ENCODE data around the gene ATAD2B.
"Not testable (repeated sequence)": the region's sequence is repeated elsewhere in the genome, so short reads cannot be mapped to it uniquely, and the experiment has no call there.

ATAD2B gene

DNA sequence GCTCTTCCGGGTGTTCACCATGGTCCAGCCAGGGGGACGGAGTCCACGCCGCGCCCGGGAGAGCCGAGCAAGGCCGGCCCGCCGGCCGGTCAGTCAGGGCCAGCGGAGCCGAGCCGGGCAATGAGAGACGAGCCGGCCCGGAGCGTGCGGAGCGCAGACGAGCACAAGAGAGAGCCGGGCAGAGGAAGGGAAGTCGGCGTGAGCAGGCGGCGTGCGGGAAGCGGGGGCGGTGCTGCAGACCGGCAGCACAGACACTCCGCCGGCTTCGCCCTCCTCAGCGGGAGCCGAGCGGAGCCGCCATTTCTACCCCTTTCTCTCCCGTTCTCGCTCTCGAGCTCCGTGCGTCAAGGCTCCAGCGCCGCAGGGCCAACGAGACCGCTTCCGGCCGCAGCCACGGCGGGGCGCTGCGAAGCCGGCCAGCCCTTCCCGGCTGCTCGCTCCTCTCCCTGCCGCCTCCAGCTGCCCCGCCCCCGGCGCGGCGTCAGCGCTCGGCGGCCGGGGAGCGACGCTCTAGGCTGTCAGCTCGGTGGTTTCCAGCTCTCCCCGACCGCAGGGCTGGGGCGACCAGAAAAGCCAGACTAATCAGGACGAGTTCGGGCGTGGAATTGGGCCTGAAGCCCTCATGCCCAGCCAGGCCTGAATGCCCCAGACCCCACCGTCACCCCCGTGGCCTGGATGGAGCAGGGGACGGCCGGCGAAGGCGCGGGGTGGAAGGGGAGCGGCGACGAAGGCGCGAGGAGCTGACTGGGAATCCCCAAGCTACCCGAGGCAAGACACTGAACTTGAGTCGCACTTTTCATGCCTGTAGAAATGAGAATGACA is at the start of gene ATAD2B:
TSS of gene ATAD2B (minus strand) at position 374 of the 822 bp plus-strand sequence. CDS start at position 21, 353 bp downstream.
- peak; percentile 87 for DNase-seq

- DNase-seq = no peak
These were observed 40.9 kb upstream of the ATAD2B start for GRCh38 chr2:23967846-23968245.

GRCh38 chr2:23954325-23955014 is 27.5 kb upstream of the ATAD2B start:
- DNase-seq = no peak

GRCh38 chr2:23953625-23954024 is 26.7 kb upstream of the ATAD2B start:
- no peak for DNase-seq

DNA sequence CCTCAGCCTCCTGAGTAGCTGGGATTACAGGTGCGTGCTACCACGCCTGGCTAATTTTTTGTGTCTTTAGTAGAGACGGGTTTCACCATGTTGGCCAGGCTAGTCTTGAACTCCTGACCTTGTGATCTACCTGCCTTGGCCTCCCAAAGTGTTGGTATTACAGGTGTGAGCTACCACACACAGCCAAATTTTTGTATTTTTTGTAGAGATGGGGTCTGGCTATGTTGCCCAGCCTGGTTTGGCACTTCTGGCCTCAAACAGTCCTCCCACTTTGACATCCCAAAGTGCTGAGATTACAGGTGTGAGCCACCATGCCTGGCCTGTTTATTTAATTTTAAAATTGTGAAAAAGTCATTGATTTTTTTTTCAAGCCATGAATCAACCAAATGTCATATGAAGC is 25.6 kb upstream of the ATAD2B start:
- DNase-seq = not testable (repeated sequence)

DNA sequence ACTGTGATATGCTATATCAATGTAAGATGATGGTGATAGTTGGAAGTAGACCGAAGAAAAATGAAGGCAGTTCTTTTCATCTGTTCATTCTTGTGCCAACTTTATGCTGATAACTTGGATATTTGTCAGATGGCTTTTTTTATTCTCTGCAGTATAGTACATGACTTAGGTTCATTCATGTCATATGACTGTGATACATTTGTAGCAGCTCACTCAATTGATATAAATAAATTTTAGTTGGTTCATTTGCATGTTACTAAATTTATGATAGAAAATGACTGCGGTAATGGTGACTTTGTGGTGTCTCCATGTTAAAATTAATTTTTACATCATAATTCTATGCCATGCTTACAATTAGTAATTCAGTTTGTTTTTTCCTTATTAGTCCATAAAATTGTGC is 20.4 kb upstream of the ATAD2B start:
- DNase-seq = no peak

DNA sequence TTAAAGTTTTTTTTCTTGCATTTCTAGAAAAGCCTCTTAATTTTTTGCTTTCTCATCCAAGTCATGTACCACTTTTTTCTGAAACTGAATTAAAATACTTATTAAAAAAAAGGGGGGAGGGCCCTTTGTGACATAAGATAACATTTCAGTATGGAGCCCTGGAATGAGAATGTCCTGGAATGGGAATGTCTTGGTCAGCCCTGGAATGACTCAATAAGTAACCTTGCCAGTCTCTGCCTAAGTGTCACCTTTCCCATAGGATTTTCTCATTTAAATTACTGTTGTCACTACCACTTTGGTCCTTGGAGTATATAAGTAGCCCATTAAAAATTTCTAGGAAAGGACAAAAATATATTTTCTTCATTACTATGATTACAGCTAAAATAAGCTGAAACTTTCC is 18.1 kb upstream of the ATAD2B start:
- DNase-seq = no peak

DNA sequence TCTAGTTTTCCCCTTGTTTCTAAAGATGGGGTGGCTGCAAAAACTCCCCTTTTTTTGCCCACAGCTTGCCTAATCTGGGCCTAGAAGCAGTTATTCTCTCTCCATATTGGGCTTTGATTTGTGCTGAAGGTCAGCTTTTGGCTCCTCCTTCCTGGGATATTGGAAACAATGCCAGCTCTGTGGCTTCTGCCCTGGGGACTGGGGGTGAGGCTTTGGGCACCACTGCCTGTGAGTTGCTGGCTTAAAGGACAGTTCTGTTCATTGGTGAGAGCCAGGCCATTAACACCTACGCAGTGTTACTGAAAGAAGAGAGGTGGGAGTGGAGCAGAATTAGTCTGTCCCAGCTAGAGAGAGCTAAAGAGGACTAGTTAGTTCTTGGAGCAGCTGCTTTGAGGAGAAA is 17.6 kb upstream of the ATAD2B start:
- DNase-seq = no peak

DNA sequence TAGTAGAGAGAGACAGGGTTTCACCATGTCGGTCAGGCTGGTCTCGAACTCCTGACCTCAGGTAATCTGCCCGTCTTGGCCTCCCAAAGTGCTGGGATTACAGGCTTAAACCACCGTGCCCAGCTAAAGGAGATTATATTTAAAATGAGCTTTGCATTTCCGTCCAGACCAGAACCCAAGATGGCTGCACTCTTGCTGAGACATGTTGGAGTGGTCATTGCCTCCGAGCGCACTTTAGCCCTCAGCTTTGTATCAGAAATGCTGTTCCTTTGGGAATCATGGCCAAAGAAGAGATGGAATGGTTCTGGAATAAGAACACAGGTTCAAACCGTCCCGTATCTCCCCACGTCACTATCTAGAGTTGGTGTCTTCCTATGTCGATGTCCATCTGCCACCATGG is 16.7 kb upstream of the ATAD2B start:
- DNase-seq = no peak

GRCh38 chr2:23941644-23942043 is 14.7 kb upstream of the ATAD2B start:
- no peak for DNase-seq

GRCh38 chr2:23940718-23941620 is 14.0 kb upstream of the ATAD2B start:
- peak; percentile 40 for DNase-seq

- DNase-seq = peak; percentile 72
These were observed 13.2 kb upstream of the ATAD2B start, which contains the start of gene UBXN2A for GRCh38 chr2:23939987-23940717. Gene UBXN2A (plus strand): TSS chr2:23940463. CDS start chr2:23958315, 17,852 bp downstream.

DNA sequence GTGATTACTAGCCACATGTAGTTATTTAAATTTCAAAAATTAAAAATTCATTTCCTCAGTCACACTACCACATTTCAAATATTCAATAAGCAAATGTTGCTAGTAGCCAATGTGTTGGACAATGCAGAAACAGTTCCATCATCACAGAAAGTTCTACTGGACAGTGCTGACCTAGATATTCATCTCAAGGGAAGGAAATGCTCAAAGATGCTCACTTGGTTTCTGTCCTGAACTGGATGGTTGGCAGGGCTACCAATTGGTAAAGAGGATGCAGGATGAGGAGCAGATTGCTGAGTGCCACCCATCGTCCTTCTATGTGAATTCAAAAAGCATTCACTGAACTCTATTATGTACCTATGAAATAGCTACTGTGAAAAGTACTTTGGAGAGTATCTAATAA is 7.3 kb upstream of the ATAD2B start:
- DNase-seq = no peak

DNA sequence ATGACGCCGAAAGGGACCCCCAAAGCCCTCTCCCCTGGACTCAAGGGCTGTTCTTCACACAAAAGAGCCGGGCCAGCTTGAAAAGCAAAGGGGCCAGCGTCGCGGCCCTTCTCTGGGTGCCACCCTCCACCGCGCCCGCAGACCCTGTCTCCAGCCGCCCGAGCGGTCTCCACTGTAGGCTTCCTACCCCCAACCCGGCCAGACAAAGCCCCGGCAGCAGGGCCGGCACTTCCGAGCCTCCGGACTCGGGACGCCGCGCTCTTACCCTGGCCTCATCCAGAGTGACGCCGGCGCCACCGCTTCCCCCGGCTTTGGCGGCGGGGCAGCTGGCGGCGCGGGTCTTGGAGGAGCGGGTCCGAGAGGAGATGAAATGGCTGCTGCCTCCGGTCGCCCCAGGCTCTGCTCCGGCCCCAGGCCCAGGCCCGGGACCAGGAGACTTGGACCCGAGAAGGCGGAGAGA is 603 bp downstream of the ATAD2B start:
- DNase-seq = no peak

DNA sequence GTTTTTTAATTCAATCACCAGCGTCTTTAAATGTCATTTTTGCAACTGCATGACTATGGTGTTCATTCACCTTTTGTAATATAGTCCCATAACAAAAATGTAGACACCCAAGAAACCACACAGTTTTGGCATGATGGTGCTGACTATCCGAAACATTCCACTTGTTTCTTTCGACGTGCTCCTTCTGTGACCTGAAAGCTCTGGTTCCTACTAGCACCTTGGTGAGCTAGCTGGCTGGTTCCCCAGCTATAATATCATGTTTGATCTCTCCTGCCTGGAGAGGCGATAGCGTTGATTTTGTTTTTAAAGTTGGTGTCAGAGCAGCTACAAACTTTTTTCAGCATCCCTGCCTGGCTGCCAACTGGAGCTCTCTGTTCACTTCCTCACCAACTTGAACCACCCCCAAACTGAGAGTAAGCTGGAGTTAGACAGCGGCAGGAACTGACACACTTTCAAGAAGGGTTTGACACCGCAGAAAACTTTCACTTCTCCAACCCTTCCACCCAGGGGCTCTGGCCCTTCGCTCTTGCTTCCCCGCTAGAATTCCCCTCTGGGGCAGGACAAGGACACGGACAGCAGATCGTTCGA is 1.1 kb downstream of the ATAD2B start:
- no peak for DNase-seq

GRCh38 chr2:23924589-23925359 is 2.1 kb downstream of the ATAD2B start:
- DNase-seq = no peak

- no peak for DNase-seq
These were observed 8.0 kb downstream of the ATAD2B start for GRCh38 chr2:23918837-23919489.

DNA sequence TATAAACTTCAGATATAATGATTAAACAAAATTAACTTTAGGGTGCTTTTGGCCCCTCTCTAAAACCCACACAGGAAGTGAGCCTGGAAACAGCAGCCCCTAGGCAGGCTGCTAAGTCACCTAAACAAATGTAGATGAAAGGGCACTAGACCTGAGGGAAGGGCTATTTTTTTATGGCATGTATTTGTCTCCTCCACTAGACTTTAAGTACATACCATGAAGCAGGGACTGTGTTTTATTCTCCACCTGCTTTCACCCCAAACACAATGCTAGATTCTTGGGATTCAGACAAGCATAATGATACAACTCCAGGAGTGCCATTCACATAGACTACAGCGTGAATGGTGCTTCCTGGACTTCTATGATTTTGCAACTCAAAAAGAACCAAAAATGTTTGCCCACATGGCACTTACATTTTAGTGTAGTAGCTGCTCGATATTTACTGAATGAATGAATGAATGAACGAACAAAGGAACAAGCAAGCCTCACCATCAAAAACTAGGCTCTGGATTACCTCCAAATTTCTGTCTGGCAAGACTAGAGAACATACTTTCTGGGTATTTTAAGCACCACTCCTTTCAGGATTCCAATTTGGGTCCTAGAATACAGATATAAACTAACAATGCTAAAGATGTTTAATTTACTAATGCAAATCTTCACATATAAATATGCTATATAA is 10.1 kb downstream of the ATAD2B start:
- no peak for DNase-seq

- no peak for DNase-seq
These were observed 11.6 kb downstream of the ATAD2B start for GRCh38 chr2:23915327-23915726.

GRCh38 chr2:23912054-23912453 is 14.9 kb downstream of the ATAD2B start:
- DNase-seq = no peak

Data from NCI-H510A (cell line).